ENCODE measurements around the gene SEC61B. TPM values are rescaled to one million over a fixed set of nuclear protein-coding genes. Genes with fewer than 3 reads are reported as not detected.

Gene SEC61B
- total and polyA plus RNA-seq, 9 of the 15 experiments (the other 6 are each of a cell fraction or from before 2014, with no cell fraction given): 57.8 to 262 (median 172) TPM

- DNase-seq (ENCODE audit: extremely low read depth in 1 of 4, low spot score in 3 of 4) (no peak), FAIRE-seq (no peak), ATAC-seq (no peak)
- no peaks in the 10 kb centered on the region for H4K20me1 ChIP-seq (replicated peaks; ENCODE audit: control insufficient read depth, insufficient read depth, low read length)
- in situ Hi-C loops (cut with MboI) (loop anchor here (10.0 kb wide), 2 partner anchors 826 to 1026 kb away; no protein-coding TSS in a partner anchor), intact Hi-C loops (cut with micrococcal nuclease) (loop anchor here (10.0 kb wide), 6 partner anchors 106 to 796 kb away; no protein-coding TSS in a partner anchor)
- POLR2A ChIA-PET: interaction anchor here (0.6 to 1.2 kb wide), 2 partner anchors 32 to 107 kb away, joined by 3 to 4 read pairs; partner anchors contain the start of gene ALG2
- 0% methylated on average over 2 of the region's 2 CpGs for WGBS (ENCODE audit: insufficient coverage, low coverage, missing lambda C conversion rate)
- no peak overlapping the region for H3K9ac ChIP-seq (ENCODE audit: insufficient read depth in 1 of 2, low read depth in 2 of 2, low read length in 2 of 2)
- H3K4me3 ChIP-seq: no peak overlapping the region
- no peak overlapping the region for H3K4me2 ChIP-seq (ENCODE audit: insufficient read depth, low read length)
- H3K9me1 ChIP-seq (ENCODE audit: control insufficient read depth, insufficient read depth, low read length): no peaks in the 10 kb centered on the region
- no peaks in the 10 kb centered on the region for H3K9me3 ChIP-seq (replicated peaks; ENCODE audit: control insufficient read depth, insufficient read depth, low read depth, low read length)
- CTCF ChIA-PET (ENCODE audit: low intra/inter-chr PET ratio): no interaction called here
- H2AFZ ChIP-seq (ENCODE audit: low read depth, low read length): no peak overlapping the region
- no peaks in the 10 kb centered on the region for H3K79me2 ChIP-seq (ENCODE audit: control insufficient read depth, insufficient read depth, low read length)
- no peaks in the 10 kb centered on the region for H3K36me3 ChIP-seq (ENCODE audit: control insufficient read depth, insufficient read depth, low read length)
- peaks cover 2 to 5% of the 10 kb centered on the region in 2 experiments; a peak in 3 of 5 replicates for H3K4me1 ChIP-seq (replicated peaks in 1 of 2; ENCODE audit: control insufficient read depth in 2 of 2, insufficient read depth in 2 of 2, low read length in 2 of 2)
- no peak overlapping the region for H3K27ac ChIP-seq (ENCODE audit: extremely low read depth, low read depth, low read length)
- no TSS peak for BruUV-seq (replicated peaks)
- peaks cover 42 to 51% of the 10 kb centered on the region in 2 experiments; a peak in 4 of 5 replicates for H3K27me3 ChIP-seq (ENCODE audit: control insufficient read depth in 2 of 2, insufficient read depth in 2 of 2, low read length in 2 of 2)
- TF ChIP-seq ZNF436 (CRISPR knock-in tag; IDR thresholded peaks at IDR 0.05) (no peak), ZNF232 (CRISPR knock-in tag; IDR thresholded peaks at IDR 0.05) (no peak), ZBTB17 (CRISPR knock-in tag; IDR thresholded peaks at IDR 0.05) (no peak), ZNF444 (CRISPR knock-in tag; IDR thresholded peaks at IDR 0.05) (no peak), CHD1 (IDR thresholded peaks at IDR 0.05; ENCODE audit: low read length) (no peak), GTF2A2 (tag; IDR thresholded peaks at IDR 0.05) (no peak), KAT8 (IDR thresholded peaks at IDR 0.05; ENCODE audit: low read depth) (no peak), PRDM10 (IDR thresholded peaks at IDR 0.05; ENCODE audit: partially characterized antibody) (no peak)
These were observed 32.9 kb upstream of the SEC61B start for GRCh38 chr9:99189186-99189585.
